ENCODE results near the gene CDHR1. TPM values are rescaled to one million over a fixed set of nuclear protein-coding genes. Genes with fewer than 3 reads are reported as not detected.

CDHR1 gene
- total RNA-seq, 2 experiments from 2014 or later, result 1.7 to 3.5 TPM

GRCh38 chr10:84212014-84212413, 17.7 kb downstream of the CDHR1 start:
- Mint-ChIP-seq H3K4me1 (no peaks in the 10 kb centered on the region), H3K27ac (no peak overlapping the region), H3K27me3 (peaks cover 8% of the 10 kb centered on the region), H3K9me3 (no peaks in the 10 kb centered on the region), H3K36me3 (no peaks in the 10 kb centered on the region), H3K4me3 (no peak overlapping the region)
- ATAC-seq (ENCODE audit: low read depth) (no peak), DNase-seq (no peak)
- POLR2A ChIA-PET, result no interaction called here

- H3K36me3 Mint-ChIP-seq, result no peaks in the 10 kb centered on the region
- POLR2A ChIA-PET, result no interaction called here
- H3K9me3 Mint-ChIP-seq, result no peaks in the 10 kb centered on the region
- ATAC-seq (ENCODE audit: low read depth), result no peak
- peaks cover 8% of the 10 kb centered on the region for H3K27me3 Mint-ChIP-seq
- no peak overlapping the region for H3K27ac Mint-ChIP-seq
- no peak overlapping the region for H3K4me3 Mint-ChIP-seq
- no peaks in the 10 kb centered on the region for H3K4me1 Mint-ChIP-seq
- no peak for DNase-seq
Measured at GRCh38 chr10:84213076-84213475, 18.7 kb downstream of the CDHR1 start.

GRCh38 chr10:84214046-84214572, 19.8 kb downstream of the CDHR1 start:
- POLR2A ChIA-PET, result no interaction called here
- peak overlapping the region; percentile 59 for H3K4me3 Mint-ChIP-seq
- H3K36me3 Mint-ChIP-seq, result no peaks in the 10 kb centered on the region
- ATAC-seq (ENCODE audit: low read depth), result peak; percentile 17
- no peaks in the 10 kb centered on the region for H3K4me1 Mint-ChIP-seq
- H3K27ac Mint-ChIP-seq, result no peak overlapping the region
- DNase-seq, result no peak
- H3K27me3 Mint-ChIP-seq, result peaks cover 3% of the 10 kb centered on the region
- no peaks in the 10 kb centered on the region for H3K9me3 Mint-ChIP-seq

- H3K27me3 Mint-ChIP-seq, result peaks cover 3% of the 10 kb centered on the region
- POLR2A ChIA-PET, result no interaction called here
- ATAC-seq (ENCODE audit: low read depth), result peak; percentile 91
- H3K36me3 Mint-ChIP-seq, result no peaks in the 10 kb centered on the region
- peak overlapping the region; percentile 44 for H3K27ac Mint-ChIP-seq
- DNase-seq, result peak; percentile 66
- peaks cover 2% of the 10 kb centered on the region for H3K9me3 Mint-ChIP-seq
- no peaks in the 10 kb centered on the region for H3K4me1 Mint-ChIP-seq
- peak overlapping the region; percentile 59 for H3K4me3 Mint-ChIP-seq
Measured at GRCh38 chr10:84214612-84215235, 20.4 kb downstream of the CDHR1 start.

GRCh38 chr10:84216834-84217233, 22.5 kb downstream of the CDHR1 start:
- Mint-ChIP-seq H3K27ac (no peak overlapping the region), H3K36me3 (no peaks in the 10 kb centered on the region), H3K4me3 (no peak overlapping the region), H3K4me1 (no peaks in the 10 kb centered on the region), H3K9me3 (peaks cover 2% of the 10 kb centered on the region), H3K27me3 (peaks cover 3% of the 10 kb centered on the region)
- DNase-seq (no peak), ATAC-seq (ENCODE audit: low read depth) (no peak)
- POLR2A ChIA-PET, result no interaction called here

- ATAC-seq (ENCODE audit: low read depth) (no peak), DNase-seq (no peak)
- POLR2A ChIA-PET, result no interaction called here
- Mint-ChIP-seq H3K4me1 (no peaks in the 10 kb centered on the region), H3K27ac (no peak overlapping the region), H3K36me3 (no peaks in the 10 kb centered on the region), H3K4me3 (no peak overlapping the region), H3K27me3 (peaks cover 3% of the 10 kb centered on the region), H3K9me3 (peaks cover 2% of the 10 kb centered on the region)
Measured at GRCh38 chr10:84217746-84218145, 23.4 kb downstream of the CDHR1 start.

GRCh38 chr10:84221916-84222315, 27.6 kb downstream of the CDHR1 start:
- no peaks in the 10 kb centered on the region for H3K36me3 Mint-ChIP-seq
- peaks cover 2% of the 10 kb centered on the region for H3K9me3 Mint-ChIP-seq
- no peaks in the 10 kb centered on the region for H3K4me1 Mint-ChIP-seq
- no peak for ATAC-seq (ENCODE audit: low read depth)
- POLR2A ChIA-PET, result no interaction called here
- no peak overlapping the region for H3K27ac Mint-ChIP-seq
- no peaks in the 10 kb centered on the region for H3K27me3 Mint-ChIP-seq
- no peak for DNase-seq
- H3K4me3 Mint-ChIP-seq, result no peak overlapping the region

- no peak overlapping the region for H3K4me3 Mint-ChIP-seq
- no peaks in the 10 kb centered on the region for H3K4me1 Mint-ChIP-seq
- H3K9me3 Mint-ChIP-seq, result no peaks in the 10 kb centered on the region
- no peak overlapping the region for H3K27ac Mint-ChIP-seq
- H3K36me3 Mint-ChIP-seq, result no peaks in the 10 kb centered on the region
- no peak for ATAC-seq (ENCODE audit: low read depth)
- DNase-seq, result no peak
- POLR2A ChIA-PET, result no interaction called here
- H3K27me3 Mint-ChIP-seq, result peaks cover 18% of the 10 kb centered on the region
Measured at GRCh38 chr10:84224411-84225028, 30.2 kb downstream of the CDHR1 start.

GRCh38 chr10:84225427-84226173, 31.3 kb downstream of the CDHR1 start, which contains the start of gene LRIT2:
Gene LRIT2 (minus strand): TSS chr10:84225544. CDS start chr10:84225520, 24 bp downstream.
- Mint-ChIP-seq H3K4me1 (no peaks in the 10 kb centered on the region), H3K4me3 (no peak within 1 kb of the TSS), H3K9me3 (no peaks in the 10 kb centered on the region), H3K27ac (no peak within 1 kb of the TSS), H3K36me3 (no peaks in the 10 kb centered on the region), H3K27me3 (peaks cover 19% of the 10 kb centered on the region)
- POLR2A ChIA-PET, result no interaction called here
- DNase-seq (no peak), ATAC-seq (ENCODE audit: low read depth) (no peak)

- H3K27me3 Mint-ChIP-seq, result peaks cover 19% of the 10 kb centered on the region
- H3K27ac Mint-ChIP-seq, result no peak overlapping the region
- no peak overlapping the region for H3K4me3 Mint-ChIP-seq
- no peak for DNase-seq
- no peak for ATAC-seq (ENCODE audit: low read depth)
- H3K36me3 Mint-ChIP-seq, result no peaks in the 10 kb centered on the region
- POLR2A ChIA-PET, result no interaction called here
- no peaks in the 10 kb centered on the region for H3K9me3 Mint-ChIP-seq
- no peaks in the 10 kb centered on the region for H3K4me1 Mint-ChIP-seq
Measured at GRCh38 chr10:84226616-84227015, 32.3 kb downstream of the CDHR1 start.

GRCh38 chr10:84227810-84228209, 33.5 kb downstream of the CDHR1 start:
- ATAC-seq (ENCODE audit: low read depth) (no peak), DNase-seq (no peak)
- Mint-ChIP-seq H3K4me3 (no peak overlapping the region), H3K27me3 (peaks cover 19% of the 10 kb centered on the region), H3K4me1 (no peaks in the 10 kb centered on the region), H3K36me3 (no peaks in the 10 kb centered on the region), H3K9me3 (no peaks in the 10 kb centered on the region), H3K27ac (no peak overlapping the region)
- POLR2A ChIA-PET, result no interaction called here

GRCh38 chr10:84230359-84230758, 36.0 kb downstream of the CDHR1 start:
- Mint-ChIP-seq H3K27ac (no peak overlapping the region), H3K9me3 (no peaks in the 10 kb centered on the region), H3K36me3 (no peaks in the 10 kb centered on the region), H3K27me3 (peaks cover 19% of the 10 kb centered on the region), H3K4me1 (no peaks in the 10 kb centered on the region), H3K4me3 (no peak overlapping the region)
- ATAC-seq (ENCODE audit: low read depth) (no peak), DNase-seq (no peak)
- POLR2A ChIA-PET, result no interaction called here

GRCh38 chr10:84232376-84232775, 38.0 kb downstream of the CDHR1 start:
- ATAC-seq (ENCODE audit: low read depth) (no peak), DNase-seq (no peak)
- POLR2A ChIA-PET, result no interaction called here
- Mint-ChIP-seq H3K4me3 (no peak overlapping the region), H3K27ac (no peak overlapping the region), H3K27me3 (peaks cover 21% of the 10 kb centered on the region), H3K9me3 (no peaks in the 10 kb centered on the region), H3K4me1 (no peaks in the 10 kb centered on the region), H3K36me3 (no peaks in the 10 kb centered on the region)

- no peak overlapping the region for H3K4me3 Mint-ChIP-seq
- DNase-seq (no peak), ATAC-seq (ENCODE audit: low read depth) (no peak)
- H3K27me3 Mint-ChIP-seq, result peaks cover 15% of the 10 kb centered on the region
- POLR2A ChIA-PET, result no interaction called here
- H3K9me3 Mint-ChIP-seq, result no peaks in the 10 kb centered on the region
- H3K4me1 Mint-ChIP-seq, result no peaks in the 10 kb centered on the region
- no peak overlapping the region for H3K27ac Mint-ChIP-seq
- H3K36me3 Mint-ChIP-seq, result no peaks in the 10 kb centered on the region
Measured at GRCh38 chr10:84233940-84234339, 39.6 kb downstream of the CDHR1 start.
